Thoracic aorta (tissue), 2 donors: ENCODE results near the gene ACYP1. TPM values are rescaled to one million over a fixed set of nuclear protein-coding genes. Genes with fewer than 3 reads are reported as not detected.

Source experiments
- ATAC-seq: fragments of 150-250 bp; one replicate; pipeline ENCODE4 v1.8.0; 2017; ENCODE audit warnings: low read depth; ENCODE audit not compliant: insufficient number of reproducible peaks, low FRiP score
- DNase-seq: peaks from one replicate; pipeline ENCODE4 v3.0.0-alpha.2; 2020; ENCODE audit warnings: low spot score
- H3K27ac ChIP-seq, 2 donors: fragments of 200-600 bp; sonication (generic); 1 replicate in 1 of 2; 2 replicates in 1 of 2; pipeline ENCODE4 v1.5.1; 2016; ENCODE audit warnings: mild to moderate bottlenecking in 2 of 2, moderate library complexity in 2 of 2
- H3K27me3 ChIP-seq: fragments of 200-600 bp; sonication (generic); replicated peaks from 2 replicates; pipeline ENCODE4 v1.6.0; 2016; ENCODE audit warnings: mild to moderate bottlenecking; ENCODE audit not compliant: insufficient read depth
- H3K36me3 ChIP-seq: fragments of 200-600 bp; sonication (generic); one replicate; pipeline ENCODE4 v1.5.1; 2016
- H3K4me1 ChIP-seq, 2 donors: fragments of 200-600 bp; sonication (generic); 1 replicate in 1 of 2; 2 replicates in 1 of 2; pipeline versions ENCODE4 v1.5.1 to v1.6.0; 2016; ENCODE audit warnings: low read depth in 2 of 2, mild to moderate bottlenecking in 1 of 2; ENCODE audit not compliant: control insufficient read depth in 1 of 2
- H3K4me3 ChIP-seq: fragments of 200-600 bp; sonication (generic); 2 replicates; pipeline ENCODE4 v1.5.1; 2016; ENCODE audit warnings: mild to moderate bottlenecking
- H3K9me3 ChIP-seq: fragments of 200-600 bp; sonication (generic); 2 replicates; pipeline ENCODE4 v1.5.1; 2016
- total RNA-seq, 2 donors: library from RNA; depleted of rRNA; stranded (reverse); fragments of >200 nt; gene quantifications; one replicate each; pipeline versions ENCODE4 v1.1.0 to v1.2.3, GENCODE V29; 2016
- TF ChIP-seq, protein P1 (sequence below): fragments of 200-600 bp; sonication (generic); IDR thresholded peaks from one replicate; pipeline ENCODE4 v1.5.1; 2019; ENCODE audit warnings: antibody characterized with exemption

The ACYP1 gene
- total RNA-seq, 2 donors from 2014 or later: 4.9 to 6.8 TPM

DNA sequence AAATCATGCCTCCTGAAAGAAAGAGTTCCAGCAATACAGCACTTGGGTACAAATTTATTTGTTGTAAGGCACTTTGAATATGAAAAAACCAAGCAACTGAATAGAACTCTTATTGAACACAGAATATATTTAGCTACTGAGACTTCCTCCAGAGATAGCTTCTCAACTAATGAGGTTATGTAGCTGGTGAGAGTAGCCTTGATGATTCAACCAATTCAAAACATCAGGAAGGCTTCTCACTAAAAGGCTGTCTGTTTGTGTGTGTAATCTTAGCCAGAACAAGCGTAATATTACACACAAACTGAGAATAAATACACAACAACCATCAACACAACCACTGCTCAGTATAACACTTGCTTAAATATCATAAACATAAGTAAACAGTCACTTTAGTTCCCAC is 40.7 kb downstream of the ACYP1 start:
- Histone ChIP-seq H3K4me3 (no peak overlapping the region), H3K27ac (no peak overlapping the region), H3K27me3 (no peaks in the 10 kb centered on the region), H3K9me3 (no peaks in the 10 kb centered on the region), H3K4me1 (no peaks in the 10 kb centered on the region), H3K36me3 (peaks cover 36% of the 10 kb centered on the region)
- TF ChIP-seq, protein P1, sequence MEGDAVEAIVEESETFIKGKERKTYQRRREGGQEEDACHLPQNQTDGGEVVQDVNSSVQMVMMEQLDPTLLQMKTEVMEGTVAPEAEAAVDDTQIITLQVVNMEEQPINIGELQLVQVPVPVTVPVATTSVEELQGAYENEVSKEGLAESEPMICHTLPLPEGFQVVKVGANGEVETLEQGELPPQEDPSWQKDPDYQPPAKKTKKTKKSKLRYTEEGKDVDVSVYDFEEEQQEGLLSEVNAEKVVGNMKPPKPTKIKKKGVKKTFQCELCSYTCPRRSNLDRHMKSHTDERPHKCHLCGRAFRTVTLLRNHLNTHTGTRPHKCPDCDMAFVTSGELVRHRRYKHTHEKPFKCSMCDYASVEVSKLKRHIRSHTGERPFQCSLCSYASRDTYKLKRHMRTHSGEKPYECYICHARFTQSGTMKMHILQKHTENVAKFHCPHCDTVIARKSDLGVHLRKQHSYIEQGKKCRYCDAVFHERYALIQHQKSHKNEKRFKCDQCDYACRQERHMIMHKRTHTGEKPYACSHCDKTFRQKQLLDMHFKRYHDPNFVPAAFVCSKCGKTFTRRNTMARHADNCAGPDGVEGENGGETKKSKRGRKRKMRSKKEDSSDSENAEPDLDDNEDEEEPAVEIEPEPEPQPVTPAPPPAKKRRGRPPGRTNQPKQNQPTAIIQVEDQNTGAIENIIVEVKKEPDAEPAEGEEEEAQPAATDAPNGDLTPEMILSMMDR: no peak
- ATAC-seq: no peak
- no peak for DNase-seq

DNA sequence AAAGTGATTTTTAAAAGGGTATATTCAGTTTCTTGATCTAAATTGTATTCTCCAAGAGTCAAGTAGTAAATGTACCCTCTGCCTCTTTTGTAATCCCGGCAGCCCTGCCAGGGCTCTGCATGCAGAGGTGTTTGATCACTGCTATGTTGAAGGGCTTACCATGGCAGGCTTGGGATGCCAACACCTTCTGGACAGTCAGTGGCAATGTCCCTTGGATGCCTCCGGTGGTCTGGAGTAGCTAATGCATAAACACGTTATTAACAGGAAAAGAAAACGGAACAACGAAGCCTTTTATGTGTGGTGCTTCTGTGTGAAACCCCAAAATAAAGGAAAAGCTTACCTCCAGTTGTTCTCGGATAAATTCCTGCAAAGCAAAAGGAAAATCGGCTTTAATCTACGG is 41.2 kb downstream of the ACYP1 start:
- Histone ChIP-seq H3K9me3 (no peaks in the 10 kb centered on the region), H3K4me3 (no peak overlapping the region), H3K27ac (no peak overlapping the region), H3K4me1 (no peaks in the 10 kb centered on the region), H3K27me3 (no peaks in the 10 kb centered on the region), H3K36me3 (peaks cover 38% of the 10 kb centered on the region)
- DNase-seq: no peak
- TF ChIP-seq, protein P1: peak; percentile 40
- no peak for ATAC-seq

GRCh38 chr14:75018694-75019093 is 45.1 kb downstream of the ACYP1 start:
- DNase-seq: no peak
- H3K36me3 ChIP-seq: peaks cover 51% of the 10 kb centered on the region

GRCh38 chr14:75016815-75017214 is 47.0 kb downstream of the ACYP1 start:
- Histone ChIP-seq H3K36me3 (peaks cover 48% of the 10 kb centered on the region), H3K4me3 (no peak overlapping the region), H3K4me1 (peaks cover 6 to 9% of the 10 kb centered on the region in 2 donors), H3K9me3 (no peaks in the 10 kb centered on the region), H3K27ac (no peak overlapping the region), H3K27me3 (no peaks in the 10 kb centered on the region)
- TF ChIP-seq, protein P1: no peak
- ATAC-seq (no peak), DNase-seq (no peak)

More at GRCh38 chr14:75018694-75019093, 45.1 kb downstream of the ACYP1 start:
- Histone ChIP-seq H3K4me1 (no peaks in the 10 kb centered on the region), H3K27ac (no peak overlapping the region), H3K4me3 (no peak overlapping the region), H3K27me3 (no peaks in the 10 kb centered on the region), H3K9me3 (no peaks in the 10 kb centered on the region)
- ATAC-seq: no peak
- TF ChIP-seq, protein P1: no peak

DNA sequence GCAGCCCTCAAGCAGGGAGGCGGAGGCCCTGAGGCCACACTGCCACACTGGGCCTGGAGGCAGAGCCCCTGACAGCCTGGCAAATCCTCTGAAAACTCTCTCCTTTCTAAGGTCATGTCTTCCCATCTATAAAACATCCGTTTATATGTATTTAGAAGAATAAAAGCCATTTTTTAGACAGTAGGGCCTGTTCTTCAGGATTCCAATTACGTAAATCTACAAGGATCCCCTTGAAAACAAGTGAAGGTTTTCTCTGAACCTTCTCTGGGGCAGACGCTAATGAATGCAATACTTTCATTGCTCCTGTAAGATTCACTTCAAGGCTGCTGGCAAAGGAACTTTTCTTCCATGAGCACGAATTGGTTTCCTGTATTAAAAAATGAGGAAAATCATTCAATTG is 48.3 kb downstream of the ACYP1 start:
- Histone ChIP-seq H3K4me3 (no peak overlapping the region), H3K9me3 (no peaks in the 10 kb centered on the region), H3K27ac (no peak overlapping the region), H3K4me1 (peaks cover 14 to 21% of the 10 kb centered on the region in 2 donors), H3K27me3 (no peaks in the 10 kb centered on the region), H3K36me3 (peaks cover 39% of the 10 kb centered on the region)
- DNase-seq (no peak), ATAC-seq (no peak)
- TF ChIP-seq, protein P1: no peak
